Right ventricle myocardium superior (tissue), 1 donor: Measurements from ENCODE around the gene HDHD5. TPM values are rescaled to one million over a fixed set of nuclear protein-coding genes. Genes with fewer than 3 reads are reported as not detected.

ENCODE experiments used
- ATAC-seq: fragments of 200-7000 bp; cut with Tn5 transposase; one replicate; pipeline ENCODE4 v1.9.1; 2020; ENCODE audit warnings: mild to moderate bottlenecking; ENCODE audit not compliant: poor library complexity
- DNase-seq: peaks from one replicate; pipeline ENCODE4 v3.0.0-alpha.2; 2020
- intact Hi-C: fragments of 100-400 bp; cut with DNase I; formaldehyde crosslinking; loops from one replicate; pipeline ENCODE4 v1.11.2; 2022
- long read RNA-seq: library from polyadenylated mRNA; unstranded; transcript quantifications from one replicate; pipeline ENCODE4 v2.0.0, GENCODE V29; 2021
- total RNA-seq: library from RNA; stranded (reverse); fragmentation: NEBNext Ultra II Directional; extraction: Animal tissue kit (Norgen Biotek cat#: 25700); gene quantifications from one replicate; pipeline ENCODE4 v1.2.1, GENCODE V29; 2021
- donor health status: DM: no; HTN: yes; CAD: no; lungs with severe emphysema.

HDHD5 gene
- 59.8 TPM for total RNA-seq
- long read RNA-seq, transcript HDHD5-202 (8 exons, 1,799 nt), result major isoform, 244 of 359 reads
- long read RNA-seq, partial matches to known transcripts, result 8 of 359 reads
- long read RNA-seq, other reads (novel, unspliced or antisense), result 107 of 359 reads

DNA sequence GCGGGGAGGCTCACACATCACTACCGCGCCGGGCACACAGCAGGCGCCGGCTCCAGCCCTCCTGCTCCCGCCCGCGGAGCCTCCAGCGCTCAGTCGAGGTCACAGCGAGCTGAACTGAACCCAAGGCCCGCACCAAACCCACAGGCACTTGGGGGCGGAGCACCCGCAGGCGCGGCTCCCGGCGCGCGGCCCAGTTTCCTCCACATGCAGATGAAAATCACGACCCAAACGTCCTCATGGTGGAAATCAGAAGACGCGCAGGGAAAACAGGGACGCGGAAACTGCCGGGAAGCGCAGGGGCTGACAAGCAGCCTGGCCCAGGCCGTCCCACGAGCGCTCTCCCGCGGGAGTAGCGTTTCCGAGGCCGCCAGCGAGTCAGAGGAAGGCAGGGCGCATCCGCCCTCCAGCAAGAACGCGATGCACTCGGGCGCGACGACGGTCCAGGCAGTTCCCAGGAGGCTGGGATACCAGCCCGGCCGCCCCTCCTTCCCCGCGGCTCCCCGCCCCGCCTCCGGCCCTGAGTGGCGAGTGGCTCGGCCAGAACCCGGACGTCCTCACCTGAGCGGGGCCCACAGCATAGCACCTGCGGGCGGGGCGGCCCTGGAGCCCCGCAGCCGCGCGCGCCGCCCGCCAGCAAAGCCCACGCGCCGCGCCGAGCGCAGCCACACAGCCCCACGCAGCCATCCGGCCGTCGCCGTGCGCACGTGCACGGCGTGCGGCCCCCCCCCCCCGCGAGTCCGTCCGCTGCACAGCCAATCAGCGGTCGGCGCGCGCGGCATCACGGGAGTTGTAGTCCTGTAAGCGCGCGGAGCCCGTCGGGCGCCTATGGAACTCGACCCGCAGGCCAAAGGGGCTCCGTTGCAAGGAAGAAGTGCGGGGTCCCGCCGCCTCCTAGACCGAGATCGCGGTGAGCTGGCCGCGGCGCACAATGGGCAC is at the start of gene HDHD5:
Gene HDHD5, minus strand, starts transcription at position 710 of the 936 bp plus-strand sequence. Its CDS starts 26 bp downstream, at position 684.
- DNase-seq (peak; percentile 96), ATAC-seq (peak; percentile 92)
- intact Hi-C loops, result loop anchor here (10.0 kb wide), 1 partner anchor 74 kb away; the partner anchor contains the start of gene IL17RA

- ATAC-seq (no peak), DNase-seq (no peak)
- intact Hi-C loops, result no loop called here
Observed at GRCh38 chr22:17205432-17205831, 46.4 kb upstream of the HDHD5 start.

GRCh38 chr22:17201285-17201945 is 42.3 kb upstream of the HDHD5 start:
- intact Hi-C loops, result loop anchor here (5.0 kb wide), 1 partner anchor 301 kb away; no protein-coding TSS in a partner anchor

DNA sequence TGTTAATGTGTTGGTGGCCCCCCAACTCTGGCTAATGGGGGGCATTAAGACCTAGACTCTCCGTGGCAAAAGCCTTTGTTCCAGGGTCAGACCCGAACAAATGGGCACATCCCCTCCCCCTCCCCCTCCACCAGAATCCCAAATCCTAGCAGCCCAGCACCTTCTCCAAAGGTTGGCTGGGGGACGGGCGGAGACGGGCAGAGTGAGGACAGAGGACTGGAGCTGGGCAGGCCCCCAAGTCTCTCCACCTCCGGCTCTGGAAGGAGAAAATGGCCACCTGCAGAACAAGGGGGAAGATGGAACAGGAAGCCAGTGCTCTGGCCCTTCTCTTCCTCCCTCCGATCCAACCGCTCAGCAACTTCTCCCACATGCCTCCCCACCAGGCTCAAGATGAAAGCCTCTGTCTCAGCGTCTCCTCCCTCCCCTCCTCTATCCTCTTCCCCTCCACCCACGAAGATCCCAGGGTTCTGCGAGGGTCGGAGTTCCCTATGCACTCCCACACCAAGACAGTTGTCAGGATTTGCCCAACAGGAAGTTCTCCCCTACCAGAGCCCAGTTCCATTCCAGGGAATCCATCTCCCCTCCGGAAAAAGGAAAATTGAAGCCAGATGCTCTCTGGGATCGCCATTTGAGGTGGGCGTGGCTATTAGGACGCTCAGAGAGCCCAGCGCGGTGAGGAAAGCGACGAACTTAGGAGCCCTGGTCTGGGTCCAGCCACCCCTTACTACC is 40.1 kb upstream of the HDHD5 start:
- ATAC-seq, result peak; percentile 79
- intact Hi-C loops, result loop anchor here (10.0 kb wide), 1 partner anchor 56 kb away; no protein-coding TSS in a partner anchor
- DNase-seq, result peak; percentile 64

More at GRCh38 chr22:17201285-17201945, 42.3 kb upstream of the HDHD5 start:
- ATAC-seq, result peak; percentile 36
- no peak for DNase-seq

- ATAC-seq (peak; percentile 74), DNase-seq (peak; percentile 80)
- intact Hi-C loops, result loop anchor here (10.0 kb wide), 1 partner anchor 56 kb away; no protein-coding TSS in a partner anchor
Observed at GRCh38 chr22:17198170-17199002, 39.3 kb upstream of the HDHD5 start.

DNA sequence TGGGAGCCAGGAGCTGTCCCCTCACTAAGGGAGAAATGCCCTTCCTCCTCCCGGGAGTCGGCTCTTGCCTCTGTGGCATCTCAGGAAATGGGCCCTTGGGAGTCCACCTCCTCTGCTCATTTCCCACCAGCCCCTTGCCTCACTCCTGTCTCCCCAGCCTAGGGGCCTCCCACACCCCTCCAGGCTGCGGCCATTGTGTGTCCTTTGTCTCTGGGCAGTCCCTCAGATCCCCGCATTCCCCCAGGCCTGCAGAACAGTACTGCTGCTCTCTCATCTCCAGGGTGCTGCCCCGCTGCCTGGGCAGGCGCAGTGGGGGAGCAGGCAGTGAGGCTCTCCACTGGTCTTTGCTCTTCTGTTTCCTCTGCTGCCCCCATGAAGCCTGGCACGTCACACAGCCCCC is 35.1 kb upstream of the HDHD5 start:
- no peak for DNase-seq
- intact Hi-C loops, result loop anchor here (10.0 kb wide), 1 partner anchor 61 kb away; no protein-coding TSS in a partner anchor
- ATAC-seq, result no peak

- DNase-seq, result no peak
- intact Hi-C loops, result loop anchor here (10.0 kb wide), 1 partner anchor 63 kb away; no protein-coding TSS in a partner anchor
- ATAC-seq, result no peak
Observed at GRCh38 chr22:17192186-17192585, 33.1 kb upstream of the HDHD5 start.

DNA sequence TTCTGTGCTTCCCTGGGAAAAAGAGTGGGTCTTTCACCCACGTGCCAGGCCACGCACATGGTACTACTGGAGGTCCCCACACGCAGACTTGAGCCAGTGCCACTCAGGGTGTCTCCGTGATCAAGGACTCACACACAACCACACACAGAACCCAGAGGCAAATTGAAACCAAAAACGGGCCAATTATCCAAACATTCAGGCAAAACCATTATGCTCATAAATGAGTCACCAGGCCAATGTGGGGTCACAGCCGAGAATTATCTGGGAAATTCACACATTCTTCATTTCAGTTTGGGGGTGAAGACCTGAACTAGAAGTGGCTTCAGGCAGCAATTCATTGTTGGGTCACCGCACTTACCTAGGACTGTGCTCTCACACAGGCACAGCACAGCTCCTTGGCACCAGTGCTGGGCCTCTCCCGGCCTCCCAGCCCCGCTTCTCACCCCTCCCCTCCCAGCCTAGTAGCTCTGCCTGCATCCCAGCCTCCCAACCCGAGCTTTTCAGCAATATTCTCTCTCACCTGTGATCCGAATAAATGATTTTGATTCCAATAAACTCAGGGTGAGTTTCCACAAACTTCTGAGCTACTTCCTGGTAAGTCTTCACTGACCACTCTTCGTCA is 32.2 kb upstream of the HDHD5 start:
- no peak for DNase-seq
- no peak for ATAC-seq
- intact Hi-C loops, result loop anchor here (10.0 kb wide), 1 partner anchor 64 kb away; no protein-coding TSS in a partner anchor

DNA sequence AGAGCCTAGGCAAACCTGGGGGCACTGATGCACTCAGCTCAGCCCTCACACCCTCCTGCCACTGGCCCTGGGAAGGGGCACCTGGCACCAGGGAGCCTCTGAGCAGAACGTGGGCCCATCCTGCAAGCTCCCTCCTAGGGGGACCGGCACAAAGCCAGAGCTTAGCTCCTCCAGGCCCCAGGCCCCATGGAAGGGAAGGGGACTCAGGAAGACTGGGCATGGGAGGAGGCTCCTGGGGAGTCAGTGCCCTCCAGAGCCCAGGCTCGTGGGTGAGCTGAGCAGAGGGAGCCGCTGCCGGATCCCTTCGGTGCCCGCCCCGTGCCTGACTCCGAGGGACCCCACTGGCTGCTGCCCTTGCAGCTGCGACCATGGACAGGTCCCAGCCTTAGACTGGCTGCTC is 31.6 kb upstream of the HDHD5 start:
- ATAC-seq (no peak), DNase-seq (no peak)
- intact Hi-C loops, result loop anchor here (10.0 kb wide), 1 partner anchor 64 kb away; no protein-coding TSS in a partner anchor

DNA sequence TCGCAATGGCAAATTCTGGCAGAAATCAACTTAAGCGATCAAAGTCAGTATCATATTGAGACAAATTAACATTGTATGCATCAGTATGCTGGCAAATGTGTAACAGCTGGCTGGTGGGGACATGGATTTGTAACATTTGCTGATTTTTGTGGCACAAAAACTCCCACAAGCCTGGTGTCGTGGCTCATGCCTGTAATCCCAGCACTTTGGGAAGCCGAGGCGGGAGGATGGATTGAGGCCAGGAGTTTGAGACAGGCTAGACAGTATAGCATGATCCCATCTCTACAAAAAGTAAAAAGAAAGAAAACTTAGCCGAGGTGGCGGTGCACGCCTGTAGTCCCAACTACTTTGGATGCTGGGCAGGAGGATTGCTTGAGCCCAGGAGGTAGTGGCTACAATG is 17.6 kb upstream of the HDHD5 start:
- ATAC-seq (no peak), DNase-seq (no peak)
- intact Hi-C loops, result loop anchor here (10.0 kb wide), 2 partner anchors 178 to 328 kb away; no protein-coding TSS in a partner anchor

DNA sequence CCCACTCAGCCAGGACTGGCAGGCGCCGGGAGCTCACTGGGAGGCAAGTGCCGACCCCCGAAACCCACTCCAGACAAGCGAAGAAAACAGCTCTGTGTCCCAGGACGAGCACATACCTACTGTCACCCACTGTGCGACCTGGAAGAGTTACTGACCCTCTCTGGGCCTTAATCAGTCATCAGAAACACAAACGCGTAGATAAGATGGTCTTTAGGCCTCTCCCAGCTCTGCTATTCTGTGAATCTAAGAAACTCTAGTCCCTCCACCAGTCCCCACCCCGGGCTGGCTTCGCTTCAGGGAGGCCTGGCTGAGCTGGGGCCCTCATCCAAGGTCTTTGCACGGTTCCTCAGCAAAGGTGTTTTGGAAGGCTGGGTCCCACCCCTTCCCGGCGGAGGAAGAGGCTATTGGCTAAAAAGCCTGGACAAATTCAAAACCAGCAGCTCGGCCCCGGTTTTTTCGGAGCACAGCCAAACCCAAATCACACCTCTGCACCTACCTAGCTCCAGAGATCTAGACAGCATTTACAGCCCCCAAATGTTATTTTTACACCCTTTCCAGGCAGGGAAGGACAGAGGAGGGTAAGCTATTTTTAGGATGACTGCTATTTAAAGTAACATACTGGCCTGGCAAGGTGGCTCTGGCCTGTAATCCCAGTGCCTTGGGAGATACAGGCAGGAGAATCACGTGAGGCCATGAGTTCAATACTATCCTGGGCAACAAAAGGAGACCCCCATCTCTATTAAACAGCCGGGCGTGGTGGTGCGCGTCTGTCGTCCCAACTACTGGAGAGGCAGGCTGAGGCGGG is 13.2 kb upstream of the HDHD5 start:
- intact Hi-C loops, result loop anchor here (10.0 kb wide), 2 partner anchors 183 to 333 kb away; no protein-coding TSS in a partner anchor

GRCh38 chr22:17171153-17172028 is 12.3 kb upstream of the HDHD5 start:
- peak; percentile 95 for DNase-seq
- ATAC-seq, result peak; percentile 93
- intact Hi-C loops, result loop anchor here (10.0 kb wide), 2 partner anchors 183 to 333 kb away; no protein-coding TSS in a partner anchor

More for the DNA sequence above, 13.2 kb upstream of the HDHD5 start:
- DNase-seq (peak; percentile 74), ATAC-seq (peak; percentile 60)

DNA sequence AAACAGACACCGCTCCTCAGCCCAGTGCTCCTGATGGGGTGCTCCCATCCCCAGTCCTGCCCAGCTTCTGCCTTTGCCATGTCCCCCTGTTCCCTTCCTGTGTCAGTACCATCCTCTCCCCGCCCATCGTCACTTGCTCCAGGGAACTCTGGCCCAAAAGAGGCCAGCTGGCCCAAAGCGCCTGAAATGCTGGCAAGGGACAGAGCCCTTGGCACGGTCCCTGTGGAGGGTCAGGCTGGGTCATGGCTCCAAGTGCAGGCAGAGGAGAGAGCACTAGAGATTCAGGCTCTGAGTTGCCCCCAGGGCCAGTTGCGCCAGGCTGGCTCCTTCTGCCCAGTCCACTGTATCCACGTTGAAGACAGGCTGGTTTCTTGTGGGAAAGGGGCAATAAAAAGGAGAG is 8.4 kb upstream of the HDHD5 start:
- intact Hi-C loops, result loop anchor here (5.0 kb wide), 1 partner anchor 50 kb away; no protein-coding TSS in a partner anchor
- peak; percentile 85 for DNase-seq
- peak; percentile 51 for ATAC-seq

- DNase-seq, result no peak
- ATAC-seq, result no peak
- intact Hi-C loops, result loop anchor here (5.0 kb wide), 1 partner anchor 47 kb away; no protein-coding TSS in a partner anchor
Observed at GRCh38 chr22:17164392-17165024, 5.4 kb upstream of the HDHD5 start.
